GM19397 (cell line): ENCODE data around the gene RUSC1.
"Not testable (repeated sequence)": the region's sequence is repeated elsewhere in the genome, so short reads cannot be mapped to it uniquely, and the experiment has no call there.

Experiments used
- ATAC-seq: cut with Tn5 transposase; IDR thresholded peaks from one replicate; pipeline ENCODE4 v1.9.1; 2021; ENCODE audit warnings: mild to moderate bottlenecking, moderate library complexity; ENCODE audit not compliant: unreplicated experiment

Gene RUSC1

GRCh38 chr1:155320661-155321617, at the start of gene RUSC1:
RUSC1 (plus strand) TSS chr1:155320894; CDS start chr1:155321774, 880 bp downstream.
- ATAC-seq = no peak

- peak; percentile 33 for ATAC-seq
These were observed 48.0 kb upstream of the RUSC1 start for GRCh38 chr1:155272466-155273342.

GRCh38 chr1:155273343-155274245, 47.1 kb upstream of the RUSC1 start, which contains the start of gene CLK2:
CLK2 (minus strand) TSS chr1:155273504; CDS start chr1:155270977, 2,527 bp downstream.
- ATAC-seq = peak; percentile 82

- ATAC-seq = peak; percentile 59
These were observed 43.4 kb upstream of the RUSC1 start, which contains the start of gene HCN3 for GRCh38 chr1:155277070-155277901. HCN3 (plus strand) TSS chr1:155277463; CDS start chr1:155277591, 128 bp downstream.

GRCh38 chr1:155277902-155278688, 42.6 kb upstream of the RUSC1 start:
- no peak for ATAC-seq

GRCh38 chr1:155278689-155279160, 42.0 kb upstream of the RUSC1 start:
- no peak for ATAC-seq

- no peak for ATAC-seq
These were observed 41.4 kb upstream of the RUSC1 start for GRCh38 chr1:155279268-155279667.

GRCh38 chr1:155282488-155283091, 38.1 kb upstream of the RUSC1 start:
- ATAC-seq = no peak

GRCh38 chr1:155284476-155284875, 36.2 kb upstream of the RUSC1 start:
- ATAC-seq = no peak

GRCh38 chr1:155285063-155285462, 35.6 kb upstream of the RUSC1 start:
- ATAC-seq = no peak

- no peak for ATAC-seq
These were observed 35.1 kb upstream of the RUSC1 start for GRCh38 chr1:155285631-155286044.

- no peak for ATAC-seq
These were observed 34.1 kb upstream of the RUSC1 start for GRCh38 chr1:155286544-155286943.

- ATAC-seq = no peak
These were observed 32.6 kb upstream of the RUSC1 start for GRCh38 chr1:155287987-155288543.

- ATAC-seq = not testable (repeated sequence)
These were observed 29.7 kb upstream of the RUSC1 start for GRCh38 chr1:155291006-155291405.

- ATAC-seq = no peak
These were observed 27.5 kb upstream of the RUSC1 start for GRCh38 chr1:155293086-155293749.

- no peak for ATAC-seq
These were observed 26.0 kb upstream of the RUSC1 start for GRCh38 chr1:155294520-155295182.
